GM21528 (cell line): ENCODE measurements around the gene ENO3.
"Not testable (repeated sequence)": the region's sequence is repeated elsewhere in the genome, so short reads cannot be mapped to it uniquely, and the experiment has no call there.

ENCODE experiments used
- ATAC-seq: cut with Tn5 transposase; IDR thresholded peaks from one replicate; pipeline ENCODE4 v1.9.1; 2021; ENCODE audit warnings: mild to moderate bottlenecking, moderate library complexity; ENCODE audit not compliant: unreplicated experiment, low FRiP score

Gene ENO3

DNA sequence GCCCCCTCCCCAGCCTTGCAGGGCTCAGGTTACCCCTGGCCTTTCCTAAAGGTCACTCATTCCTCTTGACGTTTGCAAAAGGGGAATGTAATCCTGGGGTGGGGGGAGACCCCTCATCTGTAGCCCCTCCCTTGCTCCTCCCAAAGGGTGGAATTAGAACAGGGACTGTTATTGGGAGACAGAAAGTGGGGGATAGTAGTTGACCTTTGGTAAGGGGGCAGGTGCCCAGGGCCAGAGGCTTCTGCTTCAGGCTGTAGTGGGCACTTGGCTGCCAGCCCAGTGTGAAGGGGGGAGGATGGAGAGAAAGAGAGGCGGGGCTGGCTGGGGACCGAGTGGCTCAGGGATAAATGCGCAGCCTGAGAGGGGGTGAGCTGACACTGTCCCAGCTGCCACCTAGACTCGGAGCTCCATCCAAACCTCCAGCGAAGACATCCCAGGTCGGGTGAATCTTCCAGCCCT is at the start of gene ENO3:
TSS of gene ENO3 (plus strand) at position 374 of the 459 bp plus-strand sequence. CDS start 711 bp downstream, outside the sequence.
- ATAC-seq, result no peak

DNA sequence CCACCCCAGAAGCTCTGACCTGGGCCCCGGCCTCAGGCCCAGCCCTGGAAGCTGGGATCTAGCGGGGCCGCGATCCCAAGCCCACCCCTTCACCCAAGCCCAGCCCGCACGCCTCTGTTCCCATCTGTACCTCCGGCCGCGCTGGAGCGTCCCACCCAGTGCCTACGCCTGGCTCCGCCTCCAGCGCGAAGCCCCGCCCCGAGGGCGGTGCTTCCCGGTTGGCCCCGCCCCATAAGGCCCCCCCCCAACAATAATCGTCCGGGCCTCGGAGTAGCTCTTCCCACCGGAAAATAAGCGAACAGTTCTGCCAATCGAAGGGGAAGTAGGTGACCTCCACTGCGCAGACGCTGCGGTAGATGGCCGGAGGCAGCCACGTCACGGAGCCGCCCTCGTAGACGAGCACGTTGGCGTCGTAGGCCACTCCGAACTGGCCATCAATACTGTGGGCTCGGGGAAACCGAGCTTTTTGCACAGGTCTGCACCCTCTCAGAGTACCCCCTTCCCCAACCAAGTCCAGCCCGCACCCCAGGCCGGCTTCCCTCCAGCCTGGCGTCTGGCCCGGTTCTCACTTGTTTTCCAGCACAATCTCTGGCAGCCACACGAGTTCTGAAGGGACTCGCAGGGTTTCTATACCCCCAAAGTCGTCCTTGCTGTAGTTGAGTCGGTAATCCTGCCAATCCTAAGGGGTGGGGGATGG is 49.1 kb upstream of the ENO3 start:
- ATAC-seq, result no peak

- ATAC-seq, result no peak
These were observed 48.4 kb upstream of the ENO3 start for GRCh38 chr17:4902540-4902939.

DNA sequence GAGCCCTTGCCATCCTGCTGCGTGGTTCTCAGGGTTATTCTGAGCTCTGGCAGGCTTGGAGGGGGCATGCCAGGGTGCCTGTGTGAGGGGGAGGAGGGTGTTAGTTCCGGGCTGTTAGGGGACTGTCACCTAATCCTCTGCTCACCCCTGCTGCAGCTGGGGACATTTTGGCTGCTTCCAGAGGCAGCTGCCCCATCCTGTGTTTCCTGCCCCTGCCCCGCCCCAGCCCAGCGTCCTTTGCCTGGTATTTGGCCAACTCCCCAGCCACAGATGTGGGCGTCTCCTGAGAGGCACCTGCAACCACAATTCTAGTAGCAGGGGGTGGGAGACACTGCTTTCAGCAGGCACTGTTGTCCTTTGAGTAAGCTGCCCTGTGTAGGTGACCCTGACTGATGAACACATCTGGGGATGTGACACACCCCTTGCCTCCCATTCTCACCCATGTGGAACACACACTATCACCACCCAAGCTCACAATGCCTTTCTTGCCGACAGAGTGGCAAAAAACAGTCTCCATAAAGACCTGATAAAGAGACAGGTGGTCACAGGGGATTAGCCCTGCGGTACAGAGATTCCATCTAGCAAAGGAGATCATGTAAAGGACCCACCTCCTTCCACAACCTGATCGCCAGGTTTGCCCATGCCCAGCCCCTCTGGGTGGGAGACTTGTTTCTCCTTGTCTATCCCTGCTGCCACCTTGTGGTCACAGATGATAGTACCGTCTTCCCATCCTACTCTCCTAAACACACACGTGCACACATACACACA is 47.7 kb upstream of the ENO3 start, which contains the start of gene CHRNE:
TSS of gene CHRNE (minus strand) at position 48 of the 768 bp plus-strand sequence. CDS start at position 13, 35 bp downstream.
- no peak for ATAC-seq

GRCh38 chr17:4906642-4907041 is 44.3 kb upstream of the ENO3 start:
- ATAC-seq, result not testable (repeated sequence)

DNA sequence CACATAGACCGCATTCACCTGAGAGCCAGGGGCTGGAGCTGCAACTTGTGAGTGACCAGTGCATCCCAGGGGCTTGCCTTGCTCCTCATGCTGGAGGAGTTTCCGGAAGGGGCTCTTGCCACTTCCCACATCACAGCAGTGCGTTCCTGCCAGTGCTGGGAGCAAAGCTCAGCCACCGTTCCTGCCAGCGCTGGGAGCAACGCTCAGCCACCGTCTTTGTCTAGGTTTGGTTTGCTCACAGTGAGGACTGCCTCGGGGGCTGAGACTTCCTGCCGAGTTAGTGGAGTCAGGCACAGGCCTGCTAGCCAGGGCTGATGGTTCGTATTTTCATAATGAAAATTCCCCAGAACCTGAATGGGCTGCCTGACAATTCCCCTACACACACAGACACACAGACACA is 42.6 kb upstream of the ENO3 start:
- no peak for ATAC-seq

DNA sequence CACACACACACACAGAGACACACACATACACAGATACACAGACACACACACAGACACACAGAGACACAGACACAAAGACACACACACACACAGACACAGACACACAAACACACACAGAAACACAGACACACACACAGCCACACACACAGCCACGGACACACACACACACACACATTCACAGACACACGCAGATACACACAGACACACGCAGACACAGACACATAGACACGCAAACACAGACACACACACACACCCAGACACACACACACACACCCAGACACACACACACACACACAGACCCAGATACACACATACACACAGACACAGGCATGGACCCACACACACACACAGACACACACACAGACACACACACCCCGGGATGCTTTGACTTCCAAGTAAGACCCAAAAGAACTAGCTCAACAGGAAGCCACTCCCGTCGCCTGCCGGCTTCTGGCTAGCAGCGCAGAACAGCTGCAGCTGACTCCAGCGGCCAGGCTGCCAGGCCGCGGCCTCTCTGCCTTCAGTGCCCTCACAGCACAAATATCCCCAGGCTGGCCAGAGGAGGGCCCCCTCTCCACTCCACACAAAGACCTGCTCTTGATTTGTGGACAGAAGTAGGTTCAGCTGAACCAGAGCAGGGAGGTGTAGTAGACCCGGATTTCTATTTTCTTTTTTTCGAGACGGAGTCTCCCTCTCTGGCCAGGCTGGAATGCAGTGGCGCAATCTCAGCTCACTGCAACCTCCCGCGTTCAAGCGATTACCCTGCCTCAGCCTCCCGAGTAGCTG is 42.0 kb upstream of the ENO3 start:
- no peak for ATAC-seq

GRCh38 chr17:4913994-4914393 is 36.9 kb upstream of the ENO3 start:
- no peak for ATAC-seq

DNA sequence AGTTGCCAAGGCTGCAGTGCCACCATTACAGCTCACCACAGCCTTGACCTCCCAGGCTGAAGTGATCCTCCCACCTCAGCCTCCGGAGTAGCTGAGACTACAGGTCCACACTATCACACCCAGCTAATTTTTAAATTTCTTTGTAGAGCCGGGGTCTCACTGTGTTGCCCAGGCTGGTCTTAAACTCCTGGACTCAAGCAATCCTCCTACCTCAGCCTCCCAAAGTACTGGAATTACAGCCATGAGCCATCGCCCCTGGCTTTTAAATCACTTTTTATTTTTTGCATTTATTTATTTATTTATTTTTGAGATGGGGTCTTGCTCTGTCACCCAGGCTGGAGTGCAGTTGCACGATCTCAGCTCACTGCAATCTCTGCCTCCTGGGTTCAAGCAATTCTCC is 36.4 kb upstream of the ENO3 start:
- ATAC-seq, result not testable (repeated sequence)

DNA sequence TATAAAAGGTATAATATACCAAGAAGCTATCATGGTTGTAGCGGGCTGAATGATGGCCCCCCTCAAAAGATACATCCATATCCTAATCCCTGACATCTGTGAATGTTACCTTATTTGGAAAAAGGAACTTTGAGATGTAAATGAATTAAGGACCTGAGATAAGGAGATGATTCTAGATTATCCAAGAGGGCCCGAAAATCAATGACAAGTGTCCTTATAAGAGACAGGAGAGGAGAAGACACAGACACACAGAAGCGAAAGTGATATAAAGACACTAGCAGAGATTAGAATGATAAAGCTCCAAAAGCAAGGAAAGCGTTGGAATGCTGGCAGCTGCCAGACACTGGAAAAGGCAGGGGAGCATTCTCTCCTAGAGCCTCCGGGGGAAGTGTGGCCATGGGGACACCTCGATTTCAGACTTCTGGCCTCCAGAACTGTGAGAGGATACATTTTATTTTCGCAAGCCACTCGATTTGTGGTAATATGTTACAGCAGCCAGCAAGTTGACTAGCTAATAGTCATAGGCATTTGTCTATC is 31.3 kb upstream of the ENO3 start:
- no peak for ATAC-seq

DNA sequence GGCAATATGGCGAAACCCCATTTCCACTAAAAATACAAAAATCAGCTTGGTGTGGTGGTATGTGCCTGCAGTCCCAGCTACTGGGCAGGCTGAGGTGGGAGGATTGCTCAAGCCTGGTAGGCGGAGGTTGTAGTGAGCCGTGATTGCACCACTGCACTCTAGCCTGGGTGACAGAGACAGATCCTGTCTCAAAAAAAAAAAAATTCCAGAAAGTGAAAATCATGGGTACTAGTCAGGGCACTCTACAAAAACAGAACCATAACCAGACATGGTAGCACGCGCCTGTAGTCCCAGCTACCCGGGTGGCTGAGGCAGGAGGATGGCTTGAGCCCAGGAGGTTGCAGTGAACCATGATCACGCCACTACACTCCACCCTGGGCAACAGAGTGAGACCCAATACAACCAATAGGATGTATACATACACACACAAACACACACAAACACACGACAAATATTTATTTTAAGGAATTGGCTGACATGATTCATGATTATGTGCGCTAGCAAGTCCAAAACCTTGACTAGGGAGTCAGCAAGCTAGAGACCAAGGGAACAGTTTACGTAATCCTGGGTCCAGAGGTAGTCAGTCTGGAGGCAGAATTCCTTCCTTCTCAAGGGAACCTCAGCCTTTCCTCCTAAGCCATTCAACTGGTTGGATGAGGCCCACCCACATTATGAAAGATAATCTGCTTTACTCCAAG is 30.4 kb upstream of the ENO3 start:
- no peak for ATAC-seq

DNA sequence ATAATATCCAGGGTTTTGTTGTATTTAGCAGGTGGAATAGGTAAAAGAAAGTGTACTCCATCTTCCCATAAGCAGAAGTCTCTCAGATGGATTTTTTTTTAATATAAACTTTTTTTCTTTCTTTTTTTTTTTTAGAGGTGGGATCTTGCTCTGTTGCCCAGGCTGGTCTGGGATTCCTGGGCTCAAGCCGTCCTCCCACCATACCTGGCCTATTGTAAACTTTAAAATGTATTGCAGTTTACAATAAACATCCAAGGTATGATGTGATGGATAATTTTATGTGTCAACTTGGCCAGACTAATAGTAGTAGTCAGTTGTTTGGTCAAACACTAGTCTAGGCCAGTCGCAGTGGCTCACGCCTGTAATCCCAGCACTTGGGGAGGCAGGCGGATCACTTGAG is 29.6 kb upstream of the ENO3 start:
- no peak for ATAC-seq

DNA sequence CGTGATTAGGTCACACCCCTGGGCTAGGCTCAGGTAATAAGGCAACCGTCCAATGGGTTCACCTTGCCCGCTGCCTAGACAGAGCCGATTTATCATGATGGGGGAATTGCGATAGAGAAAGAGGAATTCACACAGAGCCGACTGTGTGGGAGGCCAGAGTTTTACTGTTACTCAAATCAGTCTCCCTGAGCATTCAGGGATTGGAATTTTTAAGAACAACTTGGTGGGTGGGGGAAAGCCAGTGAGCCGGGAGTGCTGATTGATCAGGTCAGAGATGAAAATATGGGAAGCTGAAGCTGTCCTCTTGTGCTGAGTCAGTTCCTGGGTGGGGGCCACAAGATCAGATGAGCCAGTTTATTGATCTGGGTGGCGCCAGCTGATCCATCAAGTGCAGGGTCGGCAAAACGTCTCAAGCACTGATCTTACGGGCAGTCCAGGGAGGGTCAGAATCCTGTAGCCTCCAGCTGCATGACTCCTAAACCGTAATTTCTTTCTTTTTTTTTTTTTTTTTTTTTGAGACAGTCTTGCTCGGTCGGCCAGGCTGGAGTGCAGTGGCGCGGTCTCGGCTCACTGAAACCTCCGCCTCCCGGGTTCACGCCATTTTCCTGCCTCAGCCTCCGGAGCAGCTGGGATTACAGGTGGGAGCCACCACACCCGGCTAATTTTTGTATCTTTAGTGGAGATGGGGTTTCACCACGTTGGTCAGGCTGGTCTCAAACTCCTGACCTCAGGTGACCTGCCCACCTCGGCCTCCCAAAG is 24.2 kb upstream of the ENO3 start:
- not testable (repeated sequence) for ATAC-seq

DNA sequence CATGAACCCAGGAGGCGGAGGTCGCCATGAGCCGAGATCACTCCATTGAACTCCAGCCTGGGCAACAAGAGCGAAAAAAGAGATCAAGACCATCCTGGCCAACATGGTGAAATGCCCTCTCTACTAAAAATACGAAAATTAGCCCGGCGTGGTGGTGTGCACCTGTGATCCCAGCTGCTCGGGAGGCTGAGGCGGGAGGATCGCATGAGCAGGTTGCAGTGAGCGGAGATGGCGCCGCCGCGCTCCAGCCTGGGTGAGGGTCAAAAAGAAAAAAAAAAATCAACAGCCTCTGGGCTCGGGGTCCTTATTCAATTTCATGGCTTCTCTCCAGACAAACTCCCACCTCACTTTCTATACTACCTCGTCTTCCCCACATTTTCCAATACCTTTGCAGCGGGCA is 22.0 kb upstream of the ENO3 start:
- ATAC-seq, result no peak

DNA sequence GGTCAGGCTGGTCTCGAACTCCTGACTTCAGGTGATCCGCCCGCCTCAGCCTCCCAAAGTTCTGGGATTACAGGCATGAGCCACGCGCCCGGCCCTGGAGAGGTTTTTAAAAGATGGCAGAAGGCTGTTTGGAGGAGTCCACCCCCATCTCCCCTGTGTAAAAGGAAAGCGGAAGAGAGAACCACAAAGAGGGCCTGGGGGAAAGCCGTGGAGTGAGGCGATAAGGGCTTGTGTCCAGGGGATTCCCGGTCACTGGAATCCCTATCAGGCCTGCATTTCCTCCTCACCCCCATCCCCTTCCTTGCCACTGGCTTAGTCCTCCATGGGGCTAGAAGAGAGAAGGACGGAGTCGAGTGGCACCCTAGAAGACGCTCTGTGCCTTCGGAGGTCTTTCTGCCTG is 19.0 kb upstream of the ENO3 start, which contains the start of gene GP1BA:
TSS of gene GP1BA (plus strand) at position 315 of the 400 bp plus-strand sequence. CDS start 328 bp downstream, outside the sequence.
- no peak for ATAC-seq

DNA sequence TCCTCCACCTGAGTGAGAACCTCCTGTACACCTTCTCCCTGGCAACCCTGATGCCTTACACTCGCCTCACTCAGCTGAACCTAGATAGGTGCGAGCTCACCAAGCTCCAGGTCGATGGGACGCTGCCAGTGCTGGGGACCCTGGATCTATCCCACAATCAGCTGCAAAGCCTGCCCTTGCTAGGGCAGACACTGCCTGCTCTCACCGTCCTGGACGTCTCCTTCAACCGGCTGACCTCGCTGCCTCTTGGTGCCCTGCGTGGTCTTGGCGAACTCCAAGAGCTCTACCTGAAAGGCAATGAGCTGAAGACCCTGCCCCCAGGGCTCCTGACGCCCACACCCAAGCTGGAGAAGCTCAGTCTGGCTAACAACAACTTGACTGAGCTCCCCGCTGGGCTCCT is 18.2 kb upstream of the ENO3 start:
- ATAC-seq, result no peak

- ATAC-seq, result no peak
These were observed 17.3 kb upstream of the ENO3 start for GRCh38 chr17:4933646-4934045.

- ATAC-seq, result no peak
These were observed 16.5 kb upstream of the ENO3 start for GRCh38 chr17:4934173-4934979.
